ENCODE measurements around the gene LAPTM4A.
"Not testable (repeated sequence)": the region's sequence is repeated elsewhere in the genome, so short reads cannot be mapped to it uniquely, and the experiment has no call there.

Gene LAPTM4A

DNA sequence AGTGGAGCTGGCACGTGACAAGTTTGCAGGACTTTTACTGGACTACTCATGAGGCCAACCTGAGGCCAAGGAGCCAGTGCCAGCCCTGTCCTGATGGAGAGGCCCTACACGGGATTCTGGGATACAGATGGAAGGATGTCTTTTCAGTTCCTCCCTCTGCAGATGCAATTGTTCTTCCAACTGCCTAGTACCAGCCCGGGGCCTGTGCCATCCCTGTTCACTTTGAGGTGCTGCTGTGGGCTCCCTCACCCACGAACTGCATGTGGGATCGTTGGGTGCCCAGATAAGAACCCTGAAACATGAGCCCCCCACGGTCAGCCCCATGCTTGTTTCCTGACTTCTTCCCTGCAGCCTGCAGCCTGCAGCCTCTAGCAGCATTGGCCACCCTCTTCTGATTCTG, 25.3 kb upstream of the LAPTM4A start:
- DNase-seq (ENCODE audit: low read depth in 2 of 2): no peak

DNA sequence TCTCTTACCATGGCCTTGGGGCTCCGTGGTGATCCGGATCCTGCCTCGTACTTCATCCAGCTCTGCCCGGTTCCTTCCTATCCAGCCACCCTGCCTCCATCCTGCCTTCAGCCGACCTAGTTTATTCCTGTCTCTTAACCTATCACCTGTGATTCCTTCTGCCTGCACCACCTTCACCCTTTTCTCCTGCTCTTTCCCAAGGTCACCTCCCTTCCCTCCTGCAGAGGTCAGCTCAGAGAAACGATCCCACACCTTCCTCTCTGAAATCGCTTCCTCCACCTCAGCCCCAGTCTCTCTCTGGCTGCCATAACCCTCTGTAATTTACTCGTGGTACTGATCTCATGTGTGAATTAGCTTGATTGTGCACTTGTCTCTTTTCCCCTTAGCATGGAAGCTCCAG, 23.5 kb upstream of the LAPTM4A start:
- no peak for DNase-seq (ENCODE audit: low read depth in 2 of 2)

DNA sequence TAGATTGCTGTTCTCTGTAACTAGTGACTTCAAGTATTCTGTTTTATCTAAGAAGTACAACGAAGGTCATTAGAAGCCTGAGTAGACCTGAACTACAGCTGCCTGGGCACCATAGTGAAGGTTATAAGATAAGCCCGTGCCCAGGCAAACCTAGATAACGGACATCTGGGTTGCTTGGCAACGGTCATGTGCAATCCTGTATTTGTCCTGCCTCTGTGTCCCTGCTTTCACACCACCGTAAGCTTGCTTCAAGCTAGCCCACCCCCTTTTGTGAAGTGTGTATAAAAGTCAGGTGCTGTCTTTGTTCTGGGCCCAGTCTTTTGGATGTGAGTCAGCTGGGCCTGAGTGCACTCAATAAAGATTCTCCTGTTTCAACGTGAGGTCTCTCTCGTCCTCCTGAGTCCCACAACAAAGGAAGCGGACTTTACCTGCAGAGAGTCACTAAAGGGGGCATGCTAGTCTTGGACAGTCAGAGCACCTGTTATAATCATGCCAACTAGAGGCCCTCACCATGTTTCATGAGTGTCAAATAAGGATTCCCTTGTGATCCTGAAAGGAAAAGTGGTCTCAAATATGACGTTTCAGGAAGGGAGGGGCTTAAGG, 22.7 kb upstream of the LAPTM4A start:
- not testable (repeated sequence) for DNase-seq (ENCODE audit: low read depth in 2 of 2)

DNA sequence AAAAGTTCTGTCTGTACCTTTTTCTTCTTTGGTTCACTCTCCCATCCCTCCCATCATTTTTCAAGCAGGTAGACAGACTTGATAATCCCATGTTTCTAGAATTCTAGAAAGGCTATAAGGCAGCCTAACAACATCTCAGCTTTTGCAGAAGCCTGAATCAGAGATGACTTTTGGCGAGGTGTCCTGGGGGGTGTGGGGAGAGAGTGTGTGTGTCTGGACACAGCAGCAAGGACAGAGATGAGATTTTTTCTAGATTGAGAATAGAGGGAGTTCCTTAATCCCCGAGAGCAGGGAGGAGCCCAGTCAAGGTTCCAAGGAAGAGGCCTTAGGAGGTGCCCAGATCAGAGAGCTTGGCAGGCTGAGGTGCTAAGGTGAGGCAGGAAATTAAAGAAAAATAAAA, 22.0 kb upstream of the LAPTM4A start:
- no peak for DNase-seq (ENCODE audit: low read depth in 2 of 2)

DNA sequence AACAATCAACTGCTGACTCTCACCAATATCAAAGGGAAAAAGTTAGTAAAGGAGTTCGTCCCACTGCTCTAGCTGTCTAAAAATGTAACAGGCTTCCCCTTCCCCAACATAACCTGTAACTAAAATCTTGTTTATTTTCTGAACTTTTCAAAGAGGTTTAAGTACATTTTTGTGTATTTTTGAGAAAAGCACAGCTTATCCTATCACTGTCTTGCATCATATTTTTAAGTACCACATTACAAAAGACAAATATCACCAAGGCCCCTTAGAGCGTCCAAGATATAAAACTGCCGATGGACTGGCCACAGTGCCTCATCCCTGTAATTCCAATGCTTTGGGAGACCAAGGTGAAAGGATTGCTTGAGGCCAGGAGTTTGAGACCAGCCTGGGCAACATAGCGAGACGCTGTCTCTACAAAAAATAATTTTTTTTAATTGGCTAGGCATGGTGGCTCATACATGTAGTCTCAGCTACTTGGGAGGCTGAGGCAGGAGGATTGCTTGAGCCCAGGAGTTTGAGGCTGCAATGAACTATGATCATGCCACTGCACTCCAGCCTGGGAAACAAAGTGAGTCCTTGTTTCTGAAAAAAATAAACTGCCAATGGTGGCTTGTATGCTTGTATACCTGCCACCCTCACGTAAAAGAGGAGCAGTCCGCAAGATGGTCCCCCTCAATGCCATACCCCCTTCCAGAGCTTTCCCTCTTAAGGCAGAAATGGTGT, 21.2 kb upstream of the LAPTM4A start:
- no peak for DNase-seq (ENCODE audit: low read depth in 2 of 2)

DNA sequence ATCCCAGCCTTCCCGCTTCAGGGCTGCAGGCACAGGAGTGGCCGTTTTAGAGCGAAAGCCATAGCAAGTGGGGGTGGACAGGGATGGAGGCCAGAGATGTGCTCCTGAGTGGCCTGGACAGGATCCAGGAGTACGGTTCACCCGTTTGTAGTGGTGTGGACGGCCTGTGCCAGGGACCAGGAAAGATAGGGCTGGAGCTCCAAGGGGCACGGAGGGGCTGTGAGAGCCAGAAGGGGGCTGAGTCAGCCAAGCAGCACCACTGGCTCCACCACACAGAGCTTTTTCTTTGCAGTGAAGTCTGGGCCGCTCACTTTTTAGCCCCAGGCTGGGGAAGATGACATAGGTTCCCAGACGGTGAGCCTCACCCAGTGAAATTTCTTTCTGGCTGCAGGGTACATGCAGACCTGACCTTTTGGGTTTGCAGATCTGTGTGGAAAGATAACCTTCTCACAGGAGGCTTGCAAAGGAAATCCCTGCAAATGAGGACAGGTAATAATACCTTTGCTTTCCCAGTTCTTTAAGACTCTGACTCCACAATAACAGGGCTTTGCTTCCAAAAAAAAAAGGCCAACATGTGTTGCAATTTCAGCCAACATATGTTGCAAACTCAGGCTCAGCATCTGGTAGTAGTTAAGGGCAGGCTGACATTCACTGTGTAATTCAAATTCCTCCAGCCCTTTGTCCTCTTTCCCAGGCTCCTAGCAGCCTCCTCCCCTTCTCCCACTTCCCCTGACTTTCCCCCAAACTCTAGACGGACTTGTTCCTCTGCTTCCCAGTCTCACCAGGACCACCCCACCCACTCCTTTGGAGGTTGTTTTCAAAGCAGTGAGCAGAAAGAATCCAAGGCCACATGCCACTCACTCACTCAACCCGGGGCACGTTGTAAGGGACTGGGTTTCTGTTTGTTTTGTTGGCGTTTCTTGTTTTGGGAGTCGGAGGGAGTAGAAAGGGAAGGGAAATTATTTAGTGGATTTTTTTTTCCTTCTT, 20.3 kb upstream of the LAPTM4A start:
- no peak for DNase-seq (ENCODE audit: low read depth in 2 of 2)

DNA sequence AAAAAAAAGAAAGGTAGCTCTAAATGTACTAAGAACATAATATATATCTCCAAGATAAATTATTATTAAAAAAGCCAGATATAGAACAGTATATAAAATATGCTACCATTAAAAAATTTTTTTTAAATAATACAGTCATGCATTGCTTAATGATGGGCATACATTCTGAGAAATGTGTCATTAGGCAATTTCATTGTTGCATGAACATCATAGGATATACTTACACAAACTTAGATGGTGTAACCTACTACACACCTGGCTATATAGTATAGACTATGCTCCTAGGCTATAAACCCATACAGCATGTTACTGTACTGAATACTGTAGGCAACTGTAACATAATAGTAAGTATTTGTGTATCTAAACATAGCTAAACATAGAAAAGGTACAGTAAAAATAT, 18.3 kb upstream of the LAPTM4A start:
- DNase-seq (ENCODE audit: low read depth in 2 of 2): no peak

DNA sequence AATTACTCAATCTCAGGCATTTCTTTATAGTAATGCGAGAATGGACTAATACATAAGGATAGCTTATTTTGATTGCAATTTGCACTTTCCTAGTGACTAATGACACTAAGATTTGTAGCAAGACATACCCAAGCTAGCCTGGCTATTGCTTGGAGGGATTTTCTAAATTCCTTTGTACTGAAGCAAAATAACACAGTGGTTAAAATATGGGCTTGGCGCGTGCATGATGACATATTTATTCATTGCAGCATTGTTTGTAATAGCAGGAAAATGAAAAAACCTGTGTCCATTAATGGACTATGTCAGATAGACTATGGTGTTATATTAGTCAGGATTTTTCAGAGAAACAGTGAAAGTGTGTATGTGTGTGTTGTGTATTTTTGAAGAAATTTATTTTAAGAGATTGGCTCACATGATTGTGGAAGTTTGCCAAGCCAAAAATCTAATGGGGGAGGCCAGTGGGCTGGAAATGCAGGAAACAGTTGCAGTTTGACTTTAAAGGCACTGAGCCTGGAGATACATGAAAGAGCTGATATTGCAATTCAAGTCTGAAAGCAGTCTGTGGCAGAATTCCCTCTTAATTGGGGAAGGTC, 16.7 kb upstream of the LAPTM4A start:
- DNase-seq (ENCODE audit: low read depth in 2 of 2): no peak

DNA sequence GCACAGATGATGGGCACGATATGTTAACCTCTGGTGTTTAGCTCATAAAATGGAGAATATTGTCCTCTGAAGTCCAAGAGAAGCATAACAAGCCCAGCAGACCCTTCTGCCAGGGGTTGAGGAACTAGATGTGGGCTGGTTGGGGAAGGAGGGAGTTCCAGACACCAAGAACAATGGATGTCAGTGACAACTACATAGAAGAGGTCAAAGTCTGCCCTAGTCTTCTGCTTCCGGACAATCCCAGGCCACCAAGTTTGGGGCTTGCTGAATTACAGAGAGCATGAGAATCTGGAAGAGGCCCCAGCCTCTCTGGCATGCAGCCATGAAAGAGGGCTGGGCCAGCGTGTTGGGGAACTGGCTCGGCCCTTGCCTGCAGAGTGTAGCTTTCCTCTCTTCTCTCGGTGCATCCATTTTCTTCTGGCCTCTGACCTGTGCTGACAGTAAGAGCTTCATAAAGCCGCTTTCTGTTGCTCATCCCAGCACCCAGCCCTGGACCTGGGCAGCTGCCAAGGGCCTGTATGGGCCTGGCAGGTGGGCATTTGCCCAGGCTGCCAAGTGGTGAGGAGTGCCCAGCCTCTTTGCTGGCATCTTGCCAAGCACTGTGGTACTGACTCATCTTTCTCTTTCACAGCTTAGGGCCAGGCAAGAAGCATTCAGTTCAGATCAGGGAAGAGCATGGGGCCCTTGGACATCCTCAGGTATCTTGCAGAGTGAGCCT, 14.6 kb upstream of the LAPTM4A start:
- DNase-seq (ENCODE audit: low read depth in 2 of 2): no peak

DNA sequence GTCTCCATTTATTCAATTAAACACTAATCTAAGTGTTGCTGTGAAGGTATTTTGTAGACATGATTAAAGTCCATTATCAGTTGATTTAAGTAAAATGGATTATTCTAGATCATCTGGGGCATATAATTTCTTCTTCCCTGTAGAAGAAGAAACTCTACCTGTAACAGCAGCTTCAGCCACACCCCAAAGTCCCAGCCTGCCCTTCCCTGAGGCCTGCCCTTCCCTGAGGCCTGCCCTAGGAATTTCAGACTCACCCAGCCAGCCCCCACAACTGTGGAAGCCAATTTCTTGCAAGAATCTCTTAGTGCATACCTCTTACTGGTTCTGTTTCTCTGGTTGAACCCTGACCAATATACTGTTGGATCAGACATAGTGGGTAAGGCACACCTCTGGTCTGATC, 13.4 kb upstream of the LAPTM4A start:
- DNase-seq (ENCODE audit: low read depth in 2 of 2): no peak

DNA sequence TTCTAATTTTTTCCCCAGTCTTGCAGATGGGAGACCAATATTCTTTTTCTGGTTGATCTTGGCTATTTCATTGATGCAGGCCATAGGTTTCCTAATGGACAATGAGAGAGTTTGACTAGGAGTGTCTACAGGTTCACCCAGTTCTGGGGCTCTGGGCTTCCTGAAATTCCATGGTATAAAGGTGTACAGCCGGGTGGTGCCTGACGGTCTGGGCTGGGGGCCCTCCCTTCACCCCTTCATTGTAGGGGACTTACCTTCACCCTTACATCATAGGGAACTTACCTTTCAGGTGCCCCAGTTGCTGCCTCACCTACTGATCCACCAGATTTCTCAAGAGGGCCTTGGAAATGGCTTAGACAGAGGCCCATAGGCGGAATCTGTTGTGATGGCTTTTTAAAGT, 13.0 kb upstream of the LAPTM4A start:
- DNase-seq (ENCODE audit: low read depth in 2 of 2): no peak

DNA sequence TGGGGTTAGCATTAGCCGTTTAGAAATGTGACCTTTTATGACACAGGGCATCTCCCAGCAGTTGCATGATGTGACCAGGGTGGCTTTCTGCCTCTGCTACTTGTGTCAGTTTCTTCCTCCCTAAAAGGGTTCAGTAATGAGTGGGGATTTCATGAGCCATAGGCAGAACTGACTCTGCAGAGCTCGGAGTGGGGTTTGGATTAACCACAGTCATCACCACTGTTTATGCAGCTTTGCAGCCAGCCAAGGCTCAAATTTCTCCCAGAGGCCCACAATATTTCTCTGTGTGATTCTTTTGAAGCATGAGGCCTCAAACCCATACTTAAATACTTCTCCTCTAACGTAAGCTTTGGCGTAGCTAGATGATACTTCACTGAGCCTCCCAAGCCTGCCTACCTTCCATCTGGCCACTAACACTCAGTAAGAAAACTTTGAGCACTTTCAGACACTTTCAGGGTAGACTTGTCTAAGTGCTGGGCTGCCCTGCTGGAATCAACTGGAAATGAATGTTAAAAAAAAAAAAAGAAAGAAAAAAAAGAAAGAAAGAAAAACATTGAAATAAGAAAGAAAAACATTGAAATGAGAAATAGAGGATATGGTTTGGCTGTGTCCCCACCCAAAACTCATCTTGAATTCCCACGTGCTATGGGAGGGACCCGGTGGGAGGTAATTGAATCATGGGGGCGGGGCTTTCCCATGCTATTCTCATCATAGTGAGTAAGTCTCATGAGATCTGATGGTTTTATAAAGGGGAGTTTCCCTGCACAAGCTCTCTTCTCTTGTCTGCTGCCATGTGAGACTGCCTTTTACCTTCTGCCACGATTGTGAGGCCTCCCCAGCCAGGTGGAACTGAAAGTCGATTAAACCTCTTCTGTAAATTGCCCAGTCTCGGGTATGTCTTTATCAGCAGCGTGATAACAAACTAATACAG, 11.5 kb upstream of the LAPTM4A start:
- no peak for DNase-seq (ENCODE audit: low read depth in 2 of 2)

DNA sequence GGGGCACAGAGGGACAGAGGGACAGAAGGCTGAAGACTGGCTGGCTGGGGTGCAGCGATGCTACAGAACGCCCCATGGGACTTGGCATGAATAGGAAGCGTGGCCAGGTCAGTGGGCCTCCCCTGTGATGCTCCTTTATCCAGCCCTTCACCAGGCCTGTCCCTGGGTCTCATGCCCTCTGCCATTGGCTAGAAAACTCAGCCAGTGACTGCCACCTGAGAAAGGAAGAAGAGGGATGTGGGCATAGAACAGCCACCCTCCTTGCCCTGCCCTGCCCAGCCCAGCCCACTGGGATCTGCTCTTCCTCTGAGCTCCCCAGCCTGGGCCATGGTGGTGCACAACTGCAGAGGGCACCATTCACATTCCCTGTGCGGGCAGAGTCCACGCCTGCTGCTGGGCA, 10.5 kb upstream of the LAPTM4A start:
- DNase-seq (ENCODE audit: low read depth in 2 of 2): no peak

DNA sequence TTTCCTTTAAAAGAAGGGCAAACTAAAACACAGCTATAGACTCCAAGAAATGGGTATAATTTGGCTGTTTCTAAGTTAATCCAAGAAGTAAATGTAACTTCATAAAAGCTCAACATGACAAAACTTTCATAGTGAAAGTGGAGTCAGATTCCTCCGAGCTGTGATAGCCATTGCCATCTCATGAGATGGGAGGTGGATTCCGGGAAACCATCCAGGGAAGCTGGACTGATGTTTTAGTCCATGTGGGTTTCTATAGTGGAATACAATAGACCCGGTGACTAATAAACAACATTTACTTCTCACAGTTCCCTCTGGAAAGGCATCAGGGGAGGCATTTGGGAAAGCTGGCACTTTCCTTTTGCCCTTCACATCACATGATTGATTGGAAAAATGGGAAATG, 10.0 kb upstream of the LAPTM4A start:
- DNase-seq (ENCODE audit: low read depth in 2 of 2): no peak

DNA sequence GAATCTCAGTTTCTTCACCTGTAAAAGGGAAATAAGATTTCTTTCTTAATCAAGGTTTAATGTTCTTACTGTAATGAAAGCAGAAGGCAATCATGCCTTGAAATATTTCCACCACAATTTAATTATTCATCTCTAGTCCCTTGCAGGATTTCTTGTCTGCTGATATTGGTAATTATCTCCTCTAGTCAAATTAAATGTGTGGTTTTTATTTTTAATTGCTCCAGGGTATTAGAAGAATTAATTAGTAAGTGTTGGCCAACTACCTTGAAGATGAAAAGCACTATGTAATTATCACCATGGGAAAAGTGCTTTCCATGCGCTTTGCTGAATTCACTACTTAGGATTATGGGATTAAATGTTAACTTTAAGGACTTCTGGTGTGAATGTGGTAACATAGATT, 8.7 kb upstream of the LAPTM4A start:
- no peak for DNase-seq (ENCODE audit: low read depth in 2 of 2)

DNA sequence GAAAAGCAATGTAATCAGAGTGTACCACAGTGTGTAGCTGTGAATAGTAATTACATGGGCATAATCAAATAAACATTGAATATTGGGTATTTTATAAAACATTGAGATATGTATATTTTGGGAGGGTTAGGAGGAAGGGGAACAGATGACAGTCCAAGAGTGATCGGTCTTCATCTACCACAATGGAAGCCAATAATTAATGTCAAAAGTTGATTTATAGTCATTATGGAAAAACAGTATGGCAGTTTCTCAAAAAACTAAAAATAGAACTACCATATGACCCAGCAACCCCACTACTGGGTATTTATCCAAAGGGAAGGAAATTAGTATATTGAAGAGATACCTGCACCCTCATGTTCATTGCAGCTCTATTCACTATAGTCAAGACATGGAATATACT, 5.8 kb upstream of the LAPTM4A start:
- DNase-seq (ENCODE audit: low read depth in 2 of 2): no peak

DNA sequence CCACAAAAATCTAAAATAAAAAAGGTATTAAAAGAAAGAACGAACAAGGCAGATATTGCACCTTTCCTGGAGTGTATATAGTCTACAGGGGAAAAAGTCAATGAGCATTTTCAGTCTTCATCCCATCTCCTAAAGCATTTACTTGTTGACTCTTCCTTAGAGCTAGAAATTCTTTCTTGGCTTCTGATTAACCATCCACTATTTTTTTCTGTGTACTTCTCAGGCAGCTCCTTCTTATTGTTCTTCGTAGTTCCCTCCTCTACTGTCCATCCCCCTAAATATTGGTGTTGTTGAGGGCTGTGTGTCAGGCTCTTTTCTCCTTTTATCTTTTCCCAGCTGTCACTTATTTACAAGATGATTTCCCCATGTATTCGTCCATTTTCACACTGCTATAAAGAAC, 3.5 kb upstream of the LAPTM4A start:
- DNase-seq (ENCODE audit: low read depth in 2 of 2): no peak

DNA sequence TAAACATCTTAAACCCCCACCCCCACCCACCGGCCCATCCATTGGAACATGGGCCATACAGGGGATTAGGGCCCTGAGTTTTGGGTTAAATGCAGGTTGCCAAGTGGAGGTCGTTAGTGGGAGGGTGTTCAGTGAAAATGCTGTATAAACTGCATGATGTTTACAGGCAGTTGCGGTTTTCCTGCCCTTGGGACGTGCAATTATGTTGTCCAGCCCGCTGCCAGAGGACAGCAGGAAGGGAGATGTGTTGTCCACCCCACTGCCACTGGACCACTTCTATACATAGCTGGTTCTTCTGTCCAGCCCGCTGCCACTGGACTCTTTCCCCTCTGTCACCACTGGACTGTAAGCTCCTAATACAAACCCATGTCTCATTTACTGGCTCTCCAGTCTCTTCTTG, 2.7 kb upstream of the LAPTM4A start:
- no peak for DNase-seq (ENCODE audit: low read depth in 2 of 2)

DNA sequence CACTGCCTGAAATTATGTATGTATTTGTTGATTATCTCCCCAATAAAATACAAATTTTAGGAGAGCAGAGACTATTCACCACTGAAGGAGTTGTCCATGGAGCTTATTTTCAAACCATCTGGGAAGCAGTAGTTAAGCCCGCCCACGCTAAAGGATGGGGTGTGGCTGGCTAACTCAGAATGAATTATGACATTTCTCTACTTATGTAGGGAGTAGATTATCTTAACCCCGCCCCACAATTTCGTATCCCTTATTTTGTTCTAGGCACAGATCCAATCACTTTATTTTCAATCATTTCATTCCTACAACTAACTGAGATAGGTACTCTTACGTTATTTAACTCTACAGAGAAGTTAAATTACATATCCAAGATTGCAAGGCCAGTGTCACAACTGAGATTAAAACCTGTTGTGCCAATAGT, 1.4 kb upstream of the LAPTM4A start:
- no peak for DNase-seq (ENCODE audit: low read depth in 2 of 2)

DNA sequence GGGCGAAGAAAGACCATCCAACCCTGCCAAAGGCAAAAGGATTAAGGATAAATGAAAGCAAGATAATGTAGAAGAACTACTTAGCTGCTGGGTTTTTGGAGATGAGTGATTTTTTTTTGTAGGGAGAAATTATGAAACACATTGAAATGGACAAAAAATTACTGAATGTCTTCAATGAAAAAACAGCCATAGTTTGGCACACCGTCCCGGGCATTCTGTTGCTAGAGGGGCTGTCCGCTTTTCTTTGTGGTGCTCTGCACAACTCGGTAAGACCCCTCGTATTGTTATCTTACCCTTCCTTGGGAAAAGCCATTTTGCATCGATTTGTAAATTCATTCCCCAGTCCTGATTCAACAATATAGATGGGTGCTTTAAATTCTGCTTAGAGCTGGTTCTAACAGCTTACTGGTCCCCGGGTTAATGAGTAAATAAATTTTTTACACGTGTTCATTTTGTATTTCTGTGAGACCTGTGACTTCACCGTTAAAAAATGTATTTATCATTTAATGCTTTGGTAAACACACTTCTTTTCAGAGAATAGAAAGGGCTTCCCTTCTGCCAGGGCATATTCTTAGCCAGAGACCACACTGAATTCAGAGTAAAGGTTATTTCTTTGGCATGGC, 912 bp upstream of the LAPTM4A start:
- no peak for DNase-seq (ENCODE audit: low read depth in 2 of 2)
